Stomach smooth muscle (tissue), 2 donors: ENCODE results near the gene ARHGEF25.
"Not testable (repeated sequence)": the region's sequence is repeated elsewhere in the genome, so short reads cannot be mapped to it uniquely, and the experiment has no call there.

Experiments
- H3K27ac ChIP-seq: one replicate; pipeline ENCODE4 v1.7.0; 2013; ENCODE audit warnings: mild to moderate bottlenecking, low read length, inconsistent platforms
- H3K27me3 ChIP-seq, 2 donors: one replicate each; pipeline ENCODE4 v1.7.0; 2013; ENCODE audit warnings: low read length in 2 of 2; ENCODE audit not compliant: insufficient read depth in 2 of 2, control insufficient read depth in 1 of 2
- H3K36me3 ChIP-seq, 2 donors: one replicate each; pipeline ENCODE4 v1.7.0; 2013; ENCODE audit warnings: low read length in 2 of 2; ENCODE audit not compliant: control insufficient read depth in 2 of 2, insufficient read depth in 2 of 2
- H3K4me1 ChIP-seq: one replicate; pipeline ENCODE4 v1.7.0; 2013; ENCODE audit warnings: low read length; ENCODE audit not compliant: control insufficient read depth, insufficient read depth
- H3K4me3 ChIP-seq, 2 donors: one replicate each; pipeline ENCODE4 v1.7.0; 2013; ENCODE audit warnings: low read length in 2 of 2
- H3K9ac ChIP-seq, 2 donors: one replicate each; pipeline ENCODE4 v1.7.0; 2013; ENCODE audit warnings: low read length in 2 of 2, mild to moderate bottlenecking in 1 of 2
- H3K9me3 ChIP-seq, 2 donors: one replicate each; pipeline ENCODE4 v1.7.0; 2013; ENCODE audit warnings: low read length in 2 of 2; ENCODE audit not compliant: control insufficient read depth in 2 of 2
- donor health status: healthy.
- donor health status: Pancreatic carcinoma.

ARHGEF25 gene

GRCh38 chr12:57611108-57611826 lies at the start of gene ARHGEF25:
Gene ARHGEF25, plus strand, starts transcription at chr12:57611435. Its CDS starts 460 bp downstream, at chr12:57611895.
- Histone ChIP-seq H3K27me3 (no peaks in the 10 kb centered on the region), H3K4me1 (peaks cover 49% of the 10 kb centered on the region), H3K9me3 (no peaks in the 10 kb centered on the region), H3K27ac (peak within 1 kb of the TSS; percentile 98), H3K36me3 (peaks cover 24 to 33% of the 10 kb centered on the region in 2 donors), H3K4me3 (peak within 1 kb of the TSS; percentile 74 to 77), H3K9ac (peak within 1 kb of the TSS; percentile 91 to 92)

- Histone ChIP-seq H3K4me3 (no peak overlapping the region), H3K4me1 (no peaks in the 10 kb centered on the region), H3K9me3 (no peaks in the 10 kb centered on the region), H3K27ac (no peak overlapping the region), H3K36me3 (no peaks in the 10 kb centered on the region), H3K9ac (no peak overlapping the region), H3K27me3 (peaks cover 0 to 2% of the 10 kb centered on the region in 2 donors)
Observed at GRCh38 chr12:57563358-57563757, 47.9 kb upstream of the ARHGEF25 start.

- Histone ChIP-seq H3K4me3 (no peak overlapping the region), H3K27ac (no peak overlapping the region), H3K27me3 (peaks cover 0 to 2% of the 10 kb centered on the region in 2 donors), H3K36me3 (no peaks in the 10 kb centered on the region), H3K4me1 (no peaks in the 10 kb centered on the region), H3K9ac (no peak overlapping the region), H3K9me3 (no peaks in the 10 kb centered on the region)
Observed at GRCh38 chr12:57564178-57564740, 47.0 kb upstream of the ARHGEF25 start.

GRCh38 chr12:57568838-57569237 lies 42.4 kb upstream of the ARHGEF25 start:
- no peaks in the 10 kb centered on the region for H3K36me3 ChIP-seq
- no peak overlapping the region for H3K4me3 ChIP-seq
- no peaks in the 10 kb centered on the region for H3K4me1 ChIP-seq
- no peaks in the 10 kb centered on the region for H3K9me3 ChIP-seq
- no peak overlapping the region for H3K9ac ChIP-seq
- H3K27ac ChIP-seq, result no peak overlapping the region
- peaks cover 0 to 4% of the 10 kb centered on the region in 2 donors for H3K27me3 ChIP-seq

- H3K36me3 ChIP-seq, result no peaks in the 10 kb centered on the region
- no peak overlapping the region for H3K27ac ChIP-seq
- H3K9me3 ChIP-seq, result no peaks in the 10 kb centered on the region
Observed at GRCh38 chr12:57569858-57570257, 41.4 kb upstream of the ARHGEF25 start.

GRCh38 chr12:57570438-57570837 lies 40.8 kb upstream of the ARHGEF25 start:
- not testable (repeated sequence) for H3K9me3 ChIP-seq, H3K27ac ChIP-seq, H3K36me3 ChIP-seq, H3K4me3 ChIP-seq, H3K4me1 ChIP-seq, H3K27me3 ChIP-seq, H3K9ac ChIP-seq

More at GRCh38 chr12:57569858-57570257, 41.4 kb upstream of the ARHGEF25 start:
- peaks cover 0 to 2% of the 10 kb centered on the region in 2 donors for H3K27me3 ChIP-seq
- H3K4me1 ChIP-seq, result no peaks in the 10 kb centered on the region
- no peak overlapping the region for H3K4me3 ChIP-seq
- no peak overlapping the region for H3K9ac ChIP-seq

- Histone ChIP-seq H3K9ac (no peak overlapping the region), H3K4me1 (no peaks in the 10 kb centered on the region), H3K27ac (no peak overlapping the region), H3K27me3 (peaks cover 0 to 2% of the 10 kb centered on the region in 2 donors), H3K36me3 (no peaks in the 10 kb centered on the region), H3K4me3 (no peak overlapping the region), H3K9me3 (no peaks in the 10 kb centered on the region)
Observed at GRCh38 chr12:57571926-57572762, 39.1 kb upstream of the ARHGEF25 start.

- no peak overlapping the region for H3K9ac ChIP-seq
- H3K27me3 ChIP-seq, result peaks cover 0 to 2% of the 10 kb centered on the region in 2 donors
- no peaks in the 10 kb centered on the region for H3K9me3 ChIP-seq
- no peak overlapping the region for H3K27ac ChIP-seq
- no peaks in the 10 kb centered on the region for H3K4me1 ChIP-seq
- H3K4me3 ChIP-seq, result no peak overlapping the region
- no peaks in the 10 kb centered on the region for H3K36me3 ChIP-seq
Observed at GRCh38 chr12:57574795-57575194, 36.4 kb upstream of the ARHGEF25 start.

- peaks cover 0 to 2% of the 10 kb centered on the region in 2 donors for H3K27me3 ChIP-seq
- H3K4me1 ChIP-seq, result no peaks in the 10 kb centered on the region
- H3K4me3 ChIP-seq, result no peak overlapping the region
- H3K36me3 ChIP-seq, result no peaks in the 10 kb centered on the region
- no peaks in the 10 kb centered on the region for H3K9me3 ChIP-seq
- H3K27ac ChIP-seq, result no peak overlapping the region
- H3K9ac ChIP-seq, result no peak overlapping the region
Observed at GRCh38 chr12:57575771-57576612, 35.2 kb upstream of the ARHGEF25 start.

- Histone ChIP-seq H3K36me3 (no peaks in the 10 kb centered on the region), H3K27me3 (peaks cover 0 to 2% of the 10 kb centered on the region in 2 donors), H3K4me1 (no peaks in the 10 kb centered on the region), H3K9me3 (no peaks in the 10 kb centered on the region), H3K9ac (no peak overlapping the region), H3K4me3 (no peak overlapping the region), H3K27ac (no peak overlapping the region)
Observed at GRCh38 chr12:57576613-57577160, 34.5 kb upstream of the ARHGEF25 start.
